HepG2 (cell line): ENCODE data around the gene OVCA2. TPM values are rescaled to one million over a fixed set of nuclear protein-coding genes. Genes with fewer than 3 reads are reported as not detected.

ENCODE experiments used
- ATF5 ChIP-seq: sonication (generic); formaldehyde crosslinking; IDR thresholded peaks from 2 replicates; pipeline ENCODE4 v1.4.0; 2020; ENCODE audit warnings: mild to moderate bottlenecking, low read depth, missing genetic modification reagents
- CHD2 ChIP-seq: IDR thresholded peaks from 2 replicates; pipeline ENCODE4 v1.6.1; 2011; ENCODE audit warnings: low read depth, low read length, improper control_type of control experiment
- ERF ChIP-seq: IDR thresholded peaks from 2 replicates; pipeline ENCODE4 v1.6.1; 2018; ENCODE audit warnings: missing biosample characterization, missing genetic modification reagents
- HNF4G ChIP-seq, 2 experiments: sonication (generic) in 1 of 2; formaldehyde crosslinking in 1 of 2; IDR thresholded peaks; 2 replicates each; pipeline versions ENCODE4 v1.4.0 to v1.6.1; 2011 to 2020; ENCODE audit warnings: borderline replicate concordance in 2 of 2, low read depth in 2 of 2, mild to moderate bottlenecking in 2 of 2, low read length in 1 of 2, missing genetic modification reagents in 1 of 2, moderate library complexity in 1 of 2
- HNRNPUL1 ChIP-seq: fragments of 200-400 bp; formaldehyde crosslinking; IDR thresholded peaks from 2 replicates; pipeline ENCODE4 v1.6.1; 2017; ENCODE audit warnings: low read depth, mild to moderate bottlenecking, low read length, moderate library complexity
- JARID2 ChIP-seq: sonication (generic); formaldehyde crosslinking; IDR thresholded peaks from 2 replicates; pipeline ENCODE4 v1.8.1; 2023; ENCODE audit warnings: missing genetic modification reagents, inconsistent platforms; ENCODE audit not compliant: insufficient replicate concordance
- KAT8 ChIP-seq: IDR thresholded peaks from 2 replicates; pipeline ENCODE4 v1.6.1; 2016; ENCODE audit warnings: missing genetic modification reagents, missing compliant biosample characterization
- NRL ChIP-seq: sonication (generic); formaldehyde crosslinking; IDR thresholded peaks from 2 replicates; pipeline ENCODE4 v1.5.0; 2020; ENCODE audit warnings: missing genetic modification reagents, mild to moderate bottlenecking, moderate library complexity, borderline replicate concordance
- PHF5A ChIP-seq: IDR thresholded peaks from one replicate; pipeline ENCODE4 v1.6.1; 2018; ENCODE audit warnings: low read depth, missing genetic modification reagents; ENCODE audit not compliant: unreplicated experiment
- POLR2AphosphoS5 ChIP-seq: IDR thresholded peaks from 2 replicates; pipeline ENCODE4 v1.6.1; 2012; ENCODE audit warnings: low read depth, low read length
- PRDM15 ChIP-seq: sonication (generic); formaldehyde crosslinking; IDR thresholded peaks from 2 replicates; pipeline ENCODE4 v1.4.0; 2020; ENCODE audit warnings: missing genetic modification reagents
- SIN3B ChIP-seq: fragments of 150-350 bp; IDR thresholded peaks from 2 replicates; pipeline ENCODE4 v1.6.1; 2014; ENCODE audit warnings: low read length
- SP4 ChIP-seq: sonication (generic); formaldehyde crosslinking; IDR thresholded peaks from 2 replicates; pipeline ENCODE4 v1.8.1; 2023; ENCODE audit warnings: mild to moderate bottlenecking, missing genetic modification reagents
- ZBTB33 ChIP-seq: sonication (generic); formaldehyde crosslinking; IDR thresholded peaks from 2 replicates; pipeline ENCODE4 v1.4.0; 2020; ENCODE audit warnings: missing genetic modification reagents
- ZFAT ChIP-seq: sonication (generic); formaldehyde crosslinking; conservative IDR thresholded peaks from 2 replicates; pipeline ENCODE4 v1.8.1; 2023; ENCODE audit warnings: missing genetic modification reagents, inconsistent platforms
- ZNF280B ChIP-seq: sonication (generic); formaldehyde crosslinking; IDR thresholded peaks from 2 replicates; pipeline ENCODE4 v1.5.0; 2020; ENCODE audit warnings: missing genetic modification reagents, mild to moderate bottlenecking, borderline replicate concordance
- ZNF34 ChIP-seq: sonication (generic); formaldehyde crosslinking; IDR thresholded peaks from 2 replicates; pipeline ENCODE4 v1.4.0; 2020; ENCODE audit warnings: mild to moderate bottlenecking, missing genetic modification reagents, borderline replicate concordance
- ZNF430 ChIP-seq: sonication (generic); formaldehyde crosslinking; IDR thresholded peaks from 2 replicates; pipeline ENCODE4 v1.9.0; 2021; ENCODE audit warnings: mild to moderate bottlenecking, missing genetic modification reagents
- ZNF709 ChIP-seq: sonication (generic); formaldehyde crosslinking; IDR thresholded peaks from 2 replicates; pipeline ENCODE4 v1.5.0; 2020; ENCODE audit warnings: mild to moderate bottlenecking, missing genetic modification reagents
- ZNF768 ChIP-seq: sonication (generic); formaldehyde crosslinking; IDR thresholded peaks from 2 replicates; pipeline ENCODE4 v1.4.0; 2020; ENCODE audit warnings: missing genetic modification reagents
- ZSCAN12 ChIP-seq: sonication (generic); formaldehyde crosslinking; IDR thresholded peaks from 2 replicates; pipeline ENCODE4 v1.9.0; 2021; ENCODE audit warnings: mild to moderate bottlenecking, missing genetic modification reagents
- ZSCAN22 ChIP-seq: sonication (generic); formaldehyde crosslinking; IDR thresholded peaks from 2 replicates; pipeline ENCODE4 v1.4.0; 2020; ENCODE audit warnings: mild to moderate bottlenecking, missing genetic modification reagents
- polyA plus RNA-seq, 8 experiments: library from polyadenylated mRNA; depleted of rRNA in 3 of 8; stranded (reverse) in 7 of 8; unstranded in 1 of 8; fragments of >200 nt; fragmentation: Illumina TruSeq in 4 of 8; extraction: Trizol in 4 of 8; gene quantifications; 2 replicates each; pipeline versions ENCODE4 v1.2.1 to v1.2.3, GENCODE V29; 2011 to 2016; ENCODE audit warnings: low read depth in 4 of 8, missing spikeins in 1 of 8, mixed read lengths in 1 of 8; ENCODE audit not compliant: insufficient read depth in 1 of 8
- total RNA-seq, 5 experiments: library from RNA; depleted of rRNA; stranded (reverse); fragments of >200 nt; fragmentation: Illumina TruSeq; extraction: Trizol; gene quantifications; 2 replicates each; pipeline ENCODE4 v1.2.3, GENCODE V29; 2016; ENCODE audit warnings: low read depth in 1 of 5

Gene OVCA2
- total and polyA plus RNA-seq, 2 of the 13 experiments (the other 11 are each of a cell fraction or from before 2014, with no cell fraction given), result 23.7 to 28.2 TPM

GRCh38 chr17:1995321-1995892, 46.4 kb upstream of the OVCA2 start (continued):
- TF ChIP-seq ZNF709 (CRISPR knock-in tag) (no peak), SIN3B (no peak), SP4 (CRISPR knock-in tag) (no peak), PHF5A (no peak), HNRNPUL1 (no peak), HNF4G (IDR thresholded peaks at IDR 0.05; ENCODE audit: borderline replicate concordance, low read depth, low read length) (no peak; the same call in 1 of the 2 replicates), HNF4G (CRISPR knock-in tag; IDR thresholded peaks at IDR 0.05; ENCODE audit: borderline replicate concordance, low read depth) (no peak), ZSCAN22 (CRISPR knock-in tag) (no peak), ZNF430 (CRISPR knock-in tag) (no peak), KAT8 (no peak), ZNF768 (CRISPR knock-in tag) (no peak), CHD2 (no peak), NRL (CRISPR knock-in tag) (no peak), POLR2AphosphoS5 (peak; percentile 37; the same call in 1 of the 2 replicates), ZNF34 (CRISPR knock-in tag) (0 out of 2 replicates have a peak, but pooled peaks have one; percentile 27), ATF5 (CRISPR knock-in tag) (no peak), PRDM15 (CRISPR knock-in tag) (no peak), ZFAT (CRISPR knock-in tag) (no peak), JARID2 (no peak), ZNF280B (CRISPR knock-in tag) (no peak), ERF (CRISPR knock-in tag) (peak; percentile 22; the same call in 1 of the 2 replicates), ZSCAN12 (no peak), ZBTB33 (no peak)
